NCI-H446 treated with DMSO at 0.1 percent for 48 hours (cell line): Measurements from ENCODE around the gene MIR17HG.
"Not testable (repeated sequence)": the region's sequence is repeated elsewhere in the genome, so short reads cannot be mapped to it uniquely, and the experiment has no call there.

Experiments used
- DNase-seq: peaks from one replicate; lab custom pipeline; 2025; lab: John Stamatoyannopoulos, UW

MIR17HG gene

DNA sequence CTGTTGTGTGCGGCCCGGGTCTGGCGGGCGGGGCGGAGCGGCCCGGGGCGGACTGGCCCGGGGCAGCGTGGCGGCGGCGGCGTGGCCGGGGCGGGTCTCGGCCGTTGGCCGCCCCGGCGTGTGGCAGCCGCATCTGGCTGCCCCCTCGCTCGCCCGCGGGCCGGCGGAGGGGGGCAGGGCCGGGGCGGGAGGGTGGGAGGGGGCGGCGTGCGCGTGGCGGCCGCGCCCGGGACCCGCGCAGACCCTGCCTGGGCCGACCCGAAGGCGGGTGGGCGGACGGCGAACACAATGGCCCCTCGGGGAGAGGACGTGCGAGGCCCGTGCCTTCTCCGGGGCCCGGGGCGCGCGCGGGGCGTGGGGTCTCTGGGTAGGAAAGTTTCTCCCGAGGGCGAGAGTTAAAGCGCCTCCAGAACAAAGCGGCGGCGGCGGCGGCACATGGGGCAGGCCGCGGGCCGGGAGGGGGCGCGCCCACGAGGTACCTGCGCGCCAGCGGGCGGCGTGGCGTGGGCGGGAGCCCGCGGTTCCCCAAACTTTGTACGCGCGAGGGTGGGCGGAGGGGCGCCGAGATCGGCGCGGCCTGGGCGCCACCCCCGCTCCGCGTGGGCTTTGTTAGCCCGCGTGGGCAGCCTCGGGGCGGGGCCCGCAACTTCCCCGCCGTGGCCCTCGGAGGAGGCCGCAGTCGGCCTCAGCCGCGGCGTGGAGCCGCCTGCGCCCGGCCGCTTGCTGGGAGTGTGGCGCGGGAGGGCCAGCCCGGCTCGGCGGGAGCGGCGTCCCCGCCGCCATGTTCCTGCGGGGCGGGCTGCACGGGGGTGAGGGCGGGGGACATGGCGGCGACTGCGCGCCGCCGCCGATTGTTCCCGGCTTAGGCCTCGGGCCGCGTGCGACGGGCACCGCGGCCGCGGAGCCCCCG, 764 bp downstream of the MIR17HG start:
- no peak for DNase-seq

DNA sequence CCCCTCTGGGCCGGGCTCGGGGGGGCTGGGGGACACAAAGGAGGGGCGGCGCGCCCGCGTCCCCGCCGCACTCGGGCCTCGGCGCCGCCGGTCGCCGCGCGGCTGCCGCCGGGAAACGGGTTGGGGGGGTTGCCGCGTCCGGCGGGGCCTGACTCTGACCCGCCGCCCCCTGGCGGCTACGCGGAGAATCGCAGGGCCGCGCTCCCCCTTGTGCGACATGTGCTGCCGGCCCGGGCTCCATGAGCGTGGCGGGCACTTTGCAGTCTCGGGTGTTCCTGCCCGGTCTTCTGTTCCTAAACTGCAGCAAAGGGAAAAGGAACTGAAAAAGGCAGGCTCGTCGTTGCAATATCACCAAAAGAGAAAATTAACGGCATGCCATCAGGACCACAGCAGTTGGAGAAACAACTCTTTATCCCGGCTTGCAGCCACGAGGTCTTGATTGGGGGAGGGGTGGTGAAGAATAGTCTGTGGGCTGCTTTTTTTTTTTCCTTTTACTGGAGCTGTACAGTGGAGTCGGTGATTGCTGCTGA, 1.5 kb downstream of the MIR17HG start:
- no peak for DNase-seq

DNA sequence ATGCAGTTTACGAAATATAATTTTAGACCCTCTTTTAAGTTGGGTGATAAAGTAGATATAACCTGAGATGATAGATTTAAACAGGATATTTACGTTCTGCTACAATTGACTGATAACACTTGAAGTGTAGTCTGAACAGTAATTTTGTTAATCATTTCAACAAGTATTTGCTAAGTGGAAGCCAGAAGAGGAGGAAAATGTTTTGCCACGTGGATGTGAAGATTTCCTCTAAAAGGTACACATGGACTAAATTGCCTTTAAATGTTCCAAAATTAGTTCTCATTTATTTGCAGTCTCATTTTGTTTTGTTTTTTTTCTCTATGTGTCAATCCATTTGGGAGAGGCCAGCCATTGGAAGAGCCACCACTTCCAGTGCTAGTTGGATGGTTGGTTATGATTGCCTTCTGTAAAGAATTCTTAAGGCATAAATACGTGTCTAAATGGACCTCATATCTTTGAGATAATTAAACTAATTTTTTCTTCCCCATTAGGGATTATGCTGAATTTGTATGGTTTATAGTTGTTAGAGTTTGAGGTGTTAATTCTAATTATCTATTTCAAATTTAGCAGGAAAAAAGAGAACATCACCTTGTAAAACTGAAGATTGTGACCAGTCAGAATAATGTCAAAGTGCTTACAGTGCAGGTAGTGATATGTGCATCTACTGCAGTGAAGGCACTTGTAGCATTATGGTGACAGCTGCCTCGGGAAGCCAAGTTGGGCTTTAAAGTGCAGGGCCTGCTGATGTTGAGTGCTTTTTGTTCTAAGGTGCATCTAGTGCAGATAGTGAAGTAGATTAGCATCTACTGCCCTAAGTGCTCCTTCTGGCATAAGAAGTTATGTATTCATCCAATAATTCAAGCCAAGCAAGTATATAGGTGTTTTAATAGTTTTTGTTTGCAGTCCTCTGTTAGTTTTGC, 2.8 kb downstream of the MIR17HG start:
- DNase-seq = no peak

DNA sequence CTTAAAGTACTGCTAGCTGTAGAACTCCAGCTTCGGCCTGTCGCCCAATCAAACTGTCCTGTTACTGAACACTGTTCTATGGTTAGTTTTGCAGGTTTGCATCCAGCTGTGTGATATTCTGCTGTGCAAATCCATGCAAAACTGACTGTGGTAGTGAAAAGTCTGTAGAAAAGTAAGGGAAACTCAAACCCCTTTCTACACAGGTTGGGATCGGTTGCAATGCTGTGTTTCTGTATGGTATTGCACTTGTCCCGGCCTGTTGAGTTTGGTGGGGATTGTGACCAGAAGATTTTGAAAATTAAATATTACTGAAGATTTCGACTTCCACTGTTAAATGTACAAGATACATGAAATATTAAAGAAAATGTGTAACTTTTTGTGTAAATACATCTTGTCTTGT, 3.6 kb downstream of the MIR17HG start:
- no peak for DNase-seq

DNA sequence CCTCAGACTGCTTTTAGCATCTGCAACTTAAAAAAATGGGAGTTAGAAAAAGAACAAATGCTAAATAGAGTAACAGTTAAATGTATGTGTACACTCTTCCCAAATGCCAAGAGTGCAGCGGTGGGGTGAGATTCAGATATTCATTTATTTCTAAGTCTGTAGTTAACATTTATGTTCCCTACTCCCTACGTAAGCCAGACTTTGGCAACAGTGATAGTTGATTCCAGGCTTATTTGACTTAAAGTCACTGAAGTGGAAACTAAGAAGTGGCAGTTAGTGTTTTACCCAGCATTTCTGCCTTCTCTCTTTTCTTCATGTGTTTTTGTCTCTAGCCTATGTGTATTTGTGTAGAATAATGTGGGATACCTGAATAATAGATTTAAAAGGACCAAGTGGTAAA, 4.5 kb downstream of the MIR17HG start:
- no peak for DNase-seq

DNA sequence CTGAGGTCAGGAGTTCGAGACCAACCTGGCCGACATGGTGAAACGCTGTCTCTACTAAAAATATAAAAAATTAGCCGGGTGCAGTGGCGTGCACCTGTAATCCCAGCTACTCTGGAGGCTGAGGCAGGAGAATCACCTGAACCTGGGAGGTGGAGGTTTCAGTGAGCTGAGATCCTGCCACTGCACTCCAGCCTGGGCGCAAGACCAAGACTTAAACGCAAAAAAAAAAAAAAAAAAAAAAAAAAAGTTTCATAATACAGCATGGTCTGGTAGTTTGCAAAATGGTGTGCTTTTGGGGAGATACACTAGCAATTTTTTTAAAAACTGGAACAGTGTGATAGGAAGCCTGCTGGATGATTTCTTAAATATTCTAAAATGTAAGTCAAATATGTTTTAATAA, 5.4 kb downstream of the MIR17HG start:
- not testable (repeated sequence) for DNase-seq

DNA sequence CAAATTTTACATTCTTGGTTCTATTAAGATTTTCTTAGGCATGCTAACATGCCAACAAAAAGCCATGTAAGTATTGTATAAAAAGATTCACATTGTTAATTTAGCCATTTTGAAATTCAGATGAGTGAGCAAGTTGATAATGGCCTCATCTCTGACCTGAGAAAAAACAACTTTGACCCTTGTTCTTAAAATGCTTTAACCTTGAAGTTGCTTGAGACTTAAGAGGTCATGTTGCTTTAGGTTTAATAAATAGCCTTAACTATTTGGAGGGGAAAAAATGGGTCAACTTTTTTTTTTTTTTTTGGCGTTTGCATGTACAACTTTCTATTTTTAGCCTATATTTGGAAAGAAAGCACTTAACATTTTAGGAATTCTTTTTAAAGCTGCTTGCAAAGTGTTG, 6.0 kb downstream of the MIR17HG start:
- no peak for DNase-seq

DNA sequence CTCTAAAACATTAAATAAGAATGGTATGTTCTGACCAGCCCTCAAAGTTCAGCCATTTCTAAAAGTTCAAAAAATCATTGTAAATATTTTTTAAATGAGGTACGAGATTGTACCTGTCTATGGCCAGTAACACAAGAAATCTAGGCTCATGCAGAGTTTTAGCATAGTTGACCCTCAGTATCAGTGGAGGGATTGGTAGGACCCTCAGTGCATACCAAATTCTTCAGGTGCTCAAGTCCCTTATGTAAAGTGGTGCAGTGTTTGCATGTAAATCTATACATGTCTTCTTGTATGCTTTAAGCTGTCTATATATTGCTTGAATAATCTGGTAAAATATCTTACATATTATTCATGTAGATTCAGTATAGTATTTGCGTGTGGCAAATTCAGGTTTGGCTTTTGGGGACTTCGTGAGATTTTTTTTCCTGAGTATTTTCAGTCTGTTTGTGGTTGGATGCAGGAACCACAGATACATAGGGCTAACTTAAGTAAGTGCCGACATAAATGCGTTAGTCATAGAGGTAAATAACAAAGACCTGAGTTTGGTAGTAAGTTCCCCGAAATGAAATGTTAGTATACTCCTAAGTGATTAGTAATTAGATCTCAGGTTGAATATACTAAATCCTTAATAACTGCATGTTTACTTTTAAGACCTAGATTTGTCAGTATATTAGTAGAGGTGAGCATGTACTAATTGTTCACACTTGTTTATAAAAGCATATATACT, 7.8 kb downstream of the MIR17HG start:
- DNase-seq = no peak

DNA sequence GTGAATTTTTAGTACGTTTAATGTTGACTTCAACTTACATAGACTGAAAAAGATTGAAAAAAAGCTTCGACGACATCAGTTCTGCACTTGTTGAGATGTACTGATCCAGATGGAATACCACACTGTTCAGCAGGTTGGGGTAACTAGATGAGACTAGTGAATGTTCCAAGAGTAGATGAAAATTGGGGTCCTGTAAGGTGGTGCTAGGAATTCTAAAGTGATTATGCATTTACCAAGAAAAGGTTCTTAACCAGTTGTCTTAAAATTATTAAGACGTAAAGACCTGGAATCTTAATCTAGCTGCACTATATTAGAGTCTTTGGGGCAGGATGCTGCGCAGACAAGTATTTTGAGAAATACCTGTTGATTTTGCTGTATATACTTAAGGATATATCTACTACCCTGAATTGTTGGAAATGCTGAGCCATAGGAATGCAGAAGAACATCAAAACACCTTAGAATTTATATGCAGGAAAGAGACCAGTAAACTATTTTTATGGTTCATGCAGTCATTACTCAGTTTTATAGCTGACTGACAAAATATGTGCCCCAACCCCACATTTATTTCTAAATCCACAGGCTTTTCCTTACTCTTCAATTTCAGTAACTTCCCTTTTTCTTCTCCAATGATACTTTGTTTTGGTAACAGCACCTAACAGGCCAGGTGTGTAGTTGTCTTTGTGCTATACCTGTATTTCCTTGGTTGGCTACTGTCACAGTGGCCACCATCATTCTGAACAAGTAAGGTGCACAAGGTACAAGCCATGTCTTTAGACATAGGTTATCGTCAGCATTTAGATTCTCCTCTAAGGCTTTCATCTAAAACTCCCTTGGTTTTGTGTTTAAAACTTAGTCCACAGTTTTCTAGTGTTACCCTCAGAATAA, 8.6 kb downstream of the MIR17HG start:
- DNase-seq = no peak

DNA sequence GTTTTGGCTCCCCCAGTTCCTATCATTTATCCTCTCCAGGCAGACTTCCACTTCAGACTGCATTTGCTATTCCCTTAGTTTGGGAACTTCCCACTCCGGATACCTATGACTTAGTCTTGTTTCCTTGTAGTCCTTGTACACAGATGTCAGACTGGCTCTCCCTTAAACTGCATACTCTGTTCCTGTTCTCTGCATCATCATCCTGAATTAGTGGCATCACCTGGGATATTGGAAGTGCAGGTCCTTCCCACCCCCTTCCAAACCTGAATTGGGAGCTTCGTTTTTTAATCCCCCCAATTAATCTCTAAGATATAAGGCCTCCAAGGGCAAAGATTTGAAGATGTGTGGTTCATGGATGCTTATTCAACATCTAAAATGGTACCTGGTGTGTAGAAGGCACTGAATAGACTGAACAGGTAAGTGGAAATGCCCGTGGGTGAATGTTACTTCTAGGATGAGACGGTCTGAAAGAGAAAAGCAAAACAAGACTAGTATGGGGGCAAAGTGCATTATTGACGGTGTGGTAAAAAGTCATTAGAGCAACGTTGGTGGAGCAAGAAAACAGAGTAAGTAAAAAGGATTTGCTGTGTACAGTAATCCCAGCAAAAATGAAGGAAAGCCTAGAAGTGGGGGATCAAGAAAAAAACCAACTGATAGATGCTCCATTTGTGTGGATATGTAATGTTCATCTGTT, 9.6 kb downstream of the MIR17HG start:
- DNase-seq = no peak

DNA sequence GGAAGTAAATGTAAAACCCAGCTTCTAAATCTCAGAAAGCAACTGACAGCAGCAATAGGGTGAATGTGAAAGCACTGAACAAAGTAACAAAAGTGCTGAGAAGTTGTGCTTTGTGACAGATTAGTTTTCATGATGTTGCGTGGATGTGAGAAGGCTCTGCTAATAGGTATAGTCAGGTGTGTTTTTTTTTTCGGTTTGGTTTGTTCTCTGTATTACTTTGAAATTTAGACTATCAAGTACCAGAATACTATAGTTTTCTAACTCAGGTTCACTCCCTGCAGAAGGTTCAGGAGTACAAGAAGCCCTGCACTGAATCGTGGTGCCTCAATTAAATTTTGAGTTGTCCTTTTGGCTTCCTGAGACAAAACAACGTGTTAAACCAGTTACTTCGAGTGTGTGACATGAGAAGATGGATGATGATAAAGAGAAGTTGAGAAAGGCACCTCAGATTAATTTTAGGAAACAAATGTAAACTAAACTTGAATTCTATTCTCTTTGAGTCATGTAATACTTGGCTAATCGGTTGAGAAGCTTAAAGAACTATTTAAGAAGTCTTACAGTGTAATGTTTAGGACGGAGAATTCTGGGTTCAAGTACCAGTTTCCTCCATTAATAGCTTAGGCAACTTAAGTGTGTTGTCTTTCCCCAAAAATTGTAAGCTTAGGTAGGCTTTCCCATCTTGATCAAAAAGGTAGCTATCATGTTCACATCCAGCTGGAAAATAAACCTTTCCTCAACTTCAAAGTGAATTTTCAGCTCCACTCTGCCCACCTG, 10.3 kb downstream of the MIR17HG start:
- DNase-seq = no peak

DNA sequence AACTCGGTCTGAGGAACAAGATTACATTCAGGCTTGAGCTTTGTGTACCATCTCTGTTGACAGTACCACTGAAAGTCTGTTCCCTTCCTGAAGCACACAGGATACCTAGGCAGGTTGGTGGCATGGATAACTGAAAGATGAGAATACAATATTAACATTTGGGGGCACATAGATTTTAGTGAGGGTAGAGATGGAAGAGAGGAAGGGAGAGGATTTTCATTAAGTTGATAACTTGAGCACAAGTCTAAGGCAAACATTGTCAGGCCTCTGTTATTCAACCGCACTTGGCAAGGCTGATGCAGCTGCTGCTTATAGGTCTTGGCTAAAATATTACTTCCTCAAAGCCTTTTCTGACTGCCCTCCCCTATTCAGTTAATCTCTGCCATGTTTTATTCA, 10.9 kb downstream of the MIR17HG start:
- no peak for DNase-seq

DNA sequence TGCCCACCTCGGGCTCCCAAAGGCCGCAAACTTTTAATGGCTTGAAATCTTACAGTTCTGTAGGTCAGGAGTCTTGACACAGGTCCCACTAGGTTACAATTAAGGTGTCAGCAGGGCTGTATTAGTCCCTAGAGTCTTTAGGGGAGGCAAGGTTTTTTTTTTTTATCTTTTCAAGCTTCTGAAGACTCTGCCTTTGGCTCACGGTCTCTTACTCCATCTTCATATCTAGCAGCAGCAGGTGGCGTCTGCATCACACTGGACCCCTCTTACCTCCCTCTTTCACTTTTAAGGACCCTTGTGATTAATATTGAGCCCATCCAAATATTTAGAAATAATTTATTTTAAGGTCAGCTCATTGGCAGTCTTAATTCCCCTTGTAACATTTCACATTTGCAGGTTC, 11.6 kb downstream of the MIR17HG start:
- no peak for DNase-seq

DNA sequence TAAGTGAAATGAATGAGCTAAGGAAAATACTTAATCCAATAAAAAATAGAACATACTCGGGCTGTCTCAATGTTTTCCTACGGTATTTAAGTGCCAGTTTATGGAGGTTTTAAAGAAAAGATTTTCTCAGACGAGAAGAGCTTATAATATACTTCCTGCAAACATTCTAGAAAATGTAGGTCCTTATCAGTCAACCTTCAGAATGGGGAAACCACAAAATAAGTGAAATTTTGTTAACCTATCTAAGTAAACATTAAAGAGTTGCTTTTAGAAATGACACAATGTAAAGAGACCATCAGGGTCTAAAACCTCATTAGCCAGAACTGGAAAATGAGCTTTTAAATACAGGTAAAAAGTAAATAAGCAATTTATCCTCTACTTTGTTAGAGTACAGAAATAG, 12.1 kb downstream of the MIR17HG start:
- DNase-seq = no peak

DNA sequence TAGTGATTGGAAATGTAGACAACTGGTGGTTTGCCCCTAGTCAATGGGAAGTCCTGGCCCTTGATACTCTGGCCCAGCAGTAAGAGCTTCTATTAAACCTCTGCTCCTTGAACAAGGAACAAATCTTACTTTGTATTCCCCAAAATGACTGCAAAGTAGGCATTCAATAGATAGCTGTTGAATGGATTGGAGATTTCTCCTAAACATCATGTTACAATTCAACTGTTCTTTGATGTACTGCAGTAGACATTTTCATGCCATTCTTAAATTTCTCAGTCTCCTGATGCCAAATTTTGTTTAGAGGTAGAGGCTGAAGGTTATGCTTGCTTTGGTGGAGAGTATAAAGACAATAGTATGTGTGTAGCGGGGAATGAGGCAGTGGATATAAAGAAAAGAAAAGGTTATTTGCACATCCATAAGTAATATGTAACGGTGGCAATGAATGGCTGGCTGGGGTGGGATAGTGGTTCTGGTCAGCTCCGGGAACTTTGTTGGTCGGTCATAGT, 12.8 kb downstream of the MIR17HG start:
- no peak for DNase-seq

DNA sequence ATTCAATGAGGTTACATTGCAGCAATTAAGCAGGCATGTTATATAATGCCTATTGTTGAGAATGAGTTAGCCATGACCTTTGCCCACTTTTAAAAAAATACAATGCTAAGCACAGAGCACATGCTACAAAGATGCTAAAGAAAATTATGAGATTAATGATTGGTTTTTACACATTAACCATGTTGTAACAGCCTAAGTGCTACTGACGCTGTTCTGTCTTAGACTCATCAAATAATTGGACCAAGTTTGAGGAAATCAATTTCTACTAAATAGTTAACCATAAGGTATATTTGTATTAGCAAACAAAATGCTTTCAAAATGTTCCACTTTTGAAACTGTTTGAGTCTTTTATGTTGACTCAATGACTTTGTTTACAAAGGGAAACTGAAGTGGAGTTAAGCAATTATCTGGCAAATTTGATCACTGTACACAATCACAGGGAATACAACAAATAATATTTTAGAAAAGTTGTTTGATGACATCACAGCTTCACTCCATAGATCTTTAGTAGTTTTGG, 14.3 kb downstream of the MIR17HG start:
- DNase-seq = no peak

DNA sequence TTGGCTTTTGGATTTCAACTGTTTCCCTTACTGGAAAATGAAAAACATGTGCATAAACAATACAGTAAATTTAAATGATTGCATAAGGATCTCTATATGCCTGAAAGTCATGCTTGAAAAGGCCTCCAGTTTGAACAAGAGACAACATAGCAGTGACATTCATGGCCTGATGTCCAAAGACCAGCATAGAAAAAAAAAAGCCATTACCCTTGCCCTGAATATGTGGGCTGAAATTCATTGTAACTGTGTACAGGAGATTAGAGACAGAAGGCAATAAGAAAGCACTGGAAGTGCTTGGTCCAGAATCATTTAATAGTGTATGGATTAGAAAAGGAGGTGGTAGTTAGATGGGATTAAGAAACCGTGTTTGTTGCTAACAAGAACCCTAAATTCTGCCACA, 15.4 kb downstream of the MIR17HG start:
- no peak for DNase-seq

DNA sequence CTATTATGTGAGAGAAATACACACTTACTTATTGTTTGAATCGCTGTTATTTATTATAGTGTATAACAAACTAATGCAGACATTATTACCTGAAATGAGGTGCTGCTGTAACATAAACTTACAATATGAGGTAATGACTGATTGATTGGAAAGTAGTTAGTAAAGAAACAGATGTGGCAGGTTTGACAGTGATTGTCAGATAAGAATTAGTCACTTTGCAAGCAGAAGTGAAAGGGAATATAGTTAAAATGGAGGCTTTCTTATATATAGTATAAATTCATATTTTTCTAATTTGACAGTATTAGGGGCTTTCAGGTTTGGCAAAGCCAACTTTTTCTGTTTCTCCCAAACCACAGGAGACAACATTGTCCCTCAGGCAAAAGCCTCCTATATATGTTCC, 20.6 kb downstream of the MIR17HG start:
- DNase-seq = no peak
